ENCODE measurements around the gene IFNA5.

- TF ChIP-seq CTCF (IDR thresholded peaks at IDR 0.05) (no peak), POLR2A (IDR thresholded peaks at IDR 0.05) (no peak)
Measured at GRCh38 chr9:21348430-21348970, 43.4 kb upstream of the IFNA5 start.

Measured in esophagus squamous epithelium (tissue), 4 donors.